GM12878 (cell line): ENCODE measurements around the gene TGIF2LX. TPM values are rescaled to one million over a fixed set of nuclear protein-coding genes. Genes with fewer than 3 reads are reported as not detected.
"Not testable (repeated sequence)": the region's sequence is repeated elsewhere in the genome, so short reads cannot be mapped to it uniquely, and the experiment has no call there.

Source experiments
- ATAC-seq: fragments of 200-7000 bp; cut with Tn5 transposase; 3 replicates; pipeline ENCODE4 v1.9.1; 2020; ENCODE audit warnings: mild to moderate bottlenecking, moderate library complexity
- BruUV-seq: library from RNA; stranded (reverse); fragments of 400-500 nt; replicated peaks from 2 replicates; lab custom pipeline; 2021; lab: Mats Ljungman, UMichigan
- CTCF ChIA-PET: fragments of 300-600 bp; sonication (Branson Sonifier 250); formaldehyde crosslinking; extraction: SDS; loops from one replicate; lab custom pipeline; 2021; ENCODE audit warnings: inconsistent platforms; lab: Yijun Ruan, JAX
- POLR2A ChIA-PET: fragments of 350-600 bp; formaldehyde crosslinking; extraction: SDS; loops from one replicate; lab custom pipeline; 2021; ENCODE audit warnings: inconsistent platforms; lab: Charles Lee
- RAD21 ChIA-PET: fragments of 300-600 bp; sonication (Branson Sonifier 250); formaldehyde crosslinking; loops from one replicate; lab custom pipeline; 2023; ENCODE audit warnings: antibody characterized with exemption; ENCODE audit not compliant: unreplicated experiment; lab: Charles Lee
- SMC1A ChIA-PET: fragments of 300-600 bp; sonication (Branson Sonifier 250); formaldehyde crosslinking; loops from one replicate; lab custom pipeline; 2023; ENCODE audit not compliant: unreplicated experiment, uncharacterized antibody; lab: Charles Lee
- DNase-seq: peaks from one replicate; pipeline ENCODE4 v3.0.0-alpha.2; 2011; ENCODE audit warnings: low read depth, low spot score
- FAIRE-seq: peaks from 3 replicates; lab custom pipeline; 2011; peaks lifted over from hg19 to GRCh38; lab: Jason Lieb, UNC
- H2AFZ ChIP-seq: 2 replicates; pipeline ENCODE4 v1.6.0; 2011; ENCODE audit warnings: low read depth, low read length, control low read depth; ENCODE audit not compliant: control insufficient read depth
- H3K27ac ChIP-seq: 2 replicates; pipeline ENCODE4 v1.5.1; 2011; ENCODE audit warnings: control low read depth; ENCODE audit not compliant: control insufficient read depth, insufficient read depth
- H3K27me3 ChIP-seq, 2 experiments: replicated peaks in 1 of 2; 2 replicates each; pipeline versions ENCODE4 v1.6.0 to v1.6.1; 2011; ENCODE audit warnings: low read length in 1 of 2; ENCODE audit not compliant: control insufficient read depth in 2 of 2, insufficient read depth in 2 of 2
- H3K36me3 ChIP-seq, 2 experiments: 2 replicates each; pipeline ENCODE4 v1.5.1; 2011; ENCODE audit warnings: low read length in 1 of 2; ENCODE audit not compliant: control insufficient read depth in 2 of 2, insufficient read depth in 2 of 2
- H3K4me1 ChIP-seq: 2 replicates; pipeline ENCODE4 v1.6.1; 2011; ENCODE audit warnings: mild to moderate bottlenecking, low read length, moderate library complexity, mixed read lengths; ENCODE audit not compliant: control insufficient read depth, insufficient read depth
- H3K4me2 ChIP-seq: 2 replicates; pipeline ENCODE4 v1.6.0; 2011; ENCODE audit warnings: control low read depth; ENCODE audit not compliant: control insufficient read depth, insufficient read depth
- H3K4me3 ChIP-seq: fragments of 200-600 bp; sonication (generic); 2 replicates; pipeline ENCODE4 v1.5.1; 2016
- H3K79me2 ChIP-seq: 2 replicates; pipeline ENCODE4 v1.6.0; 2011; ENCODE audit warnings: low read length; ENCODE audit not compliant: control insufficient read depth, insufficient read depth
- H3K9ac ChIP-seq: 2 replicates; pipeline ENCODE4 v1.8.0; 2011; ENCODE audit warnings: low read length, control low read depth, mixed read lengths; ENCODE audit not compliant: control insufficient read depth, insufficient read depth
- H3K9me3 ChIP-seq: replicated peaks from 3 replicates; pipeline ENCODE4 v1.5.1; 2011; ENCODE audit warnings: mild to moderate bottlenecking, low read length; ENCODE audit not compliant: control insufficient read depth, insufficient read depth
- H4K20me1 ChIP-seq: 2 replicates; pipeline ENCODE4 v1.6.0; 2011; ENCODE audit not compliant: control insufficient read depth, insufficient read depth
- WGBS: methylation state at CpG from one replicate; pipeline ENCODE4 v1.1.6; 2016; ENCODE audit warnings: low lambda C conversion rate; ENCODE audit not compliant: insufficient replicate concordance, insufficient coverage; ENCODE audit errors: missing lambda C conversion rate; 5-methylcytosine and 5-hydroxymethylcytosine counted together
- in situ Hi-C: fragments of 300-500 bp; cut with MboI; formaldehyde crosslinking; loops from 9 replicates; pipeline ENCODE4 v1.14.3; 2018; ENCODE audit warnings: mixed read lengths
- intact Hi-C: fragments of 100-400 bp; cut with micrococcal nuclease; formaldehyde crosslinking; loops from one replicate; pipeline ENCODE4 v1.14.2; 2022; ENCODE audit not compliant: unreplicated experiment
- polyA plus RNA-seq, 11 experiments: library from polyadenylated mRNA; depleted of rRNA in 4 of 11; unstranded in 6 of 11; stranded (reverse) in 5 of 11; fragments of >200 nt; fragmentation: Nextera tagmentation in 4 of 11; fragmentation: Illumina TruSeq in 1 of 11; extraction: Ambion mirVana in 4 of 11; extraction: Trizol in 1 of 11; gene quantifications; 1 replicate in 1 of 11; 2 replicates in 10 of 11; pipeline versions ENCODE4 v1.2.1 to v1.2.3, GENCODE V29; 2011 to 2016; ENCODE audit warnings: inconsistent platforms in 2 of 11, missing spikeins in 2 of 11, low read depth in 1 of 11
- total RNA-seq, 4 experiments: library from RNA; depleted of rRNA in 3 of 4; stranded (reverse); fragments of >200 nt in 3 of 4; fragmentation: Illumina TruSeq in 1 of 4; extraction: Trizol in 1 of 4; gene quantifications; 2 replicates each; pipeline versions ENCODE4 v1.2.1 to v1.2.3, GENCODE V29; 2013 to 2021

TGIF2LX gene
- total and polyA plus RNA-seq, 10 of the 15 experiments (the other 5 are each of a cell fraction or from before 2014, with no cell fraction given), result not detected

DNA sequence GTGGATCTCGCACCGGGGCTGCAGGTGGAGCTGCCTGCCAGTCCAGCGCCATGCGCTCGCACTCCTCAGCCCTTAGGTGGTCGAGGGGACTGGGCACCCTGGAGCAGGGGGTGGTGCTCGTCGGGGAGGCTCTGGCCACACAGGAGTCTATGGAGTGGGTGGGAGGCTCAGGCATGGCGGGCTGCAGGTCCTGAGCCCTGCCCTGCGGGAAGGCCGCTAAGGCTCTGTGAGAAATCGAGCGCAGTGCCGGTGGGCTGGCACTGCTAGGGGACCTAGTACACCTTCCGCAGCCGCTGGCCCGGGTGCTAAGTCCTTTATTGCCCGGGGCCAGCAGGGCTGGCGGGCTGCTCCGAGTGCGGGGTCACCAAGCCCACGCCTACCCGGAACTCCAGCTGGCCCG, 43.9 kb downstream of the TGIF2LX start:
- SMC1A ChIA-PET, POLR2A ChIA-PET, BruUV-seq: not testable (repeated sequence)

More for the DNA sequence above, 43.9 kb downstream of the TGIF2LX start:
- H3K9ac ChIP-seq, H3K27me3 ChIP-seq, RAD21 ChIA-PET, H4K20me1 ChIP-seq, CTCF ChIA-PET, FAIRE-seq, H3K79me2 ChIP-seq, H3K4me2 ChIP-seq, H3K4me1 ChIP-seq, DNase-seq, H3K27ac ChIP-seq, H3K36me3 ChIP-seq, H3K9me3 ChIP-seq, in situ Hi-C loops, intact Hi-C loops, H2AFZ ChIP-seq, H3K4me3 ChIP-seq, ATAC-seq: not testable (repeated sequence)
- 63% methylated on average over 17 of the region's 24 CpGs for WGBS
